Activated CD8-positive, alpha-beta T cell treated with anti-CD3 and anti-CD28 coated beads for 36 hours (primary cell): ENCODE results near the gene DNAJC27. TPM values are rescaled to one million over a fixed set of nuclear protein-coding genes. Genes with fewer than 3 reads are reported as not detected.

Experiments
- ATAC-seq: fragments of 200-7000 bp; cut with Tn5 transposase; one replicate; pipeline ENCODE4 v1.10.0; 2021; ENCODE audit warnings: mild to moderate bottlenecking, moderate library complexity
- CTCF ChIA-PET: fragments of 350-600 bp; sonication (Branson Sonifier 250); formaldehyde crosslinking; loops from one replicate; lab custom pipeline; 2021; ENCODE audit warnings: antibody characterized with exemption; lab: Charles Lee
- POLR2A ChIA-PET: fragments of 350-600 bp; sonication (Branson Sonifier 250); formaldehyde crosslinking; loops from one replicate; lab custom pipeline; 2021; ENCODE audit warnings: antibody characterized with exemption; lab: Charles Lee
- DNase-seq: peaks from one replicate; pipeline ENCODE4 v3.0.0-alpha.2; 2020
- H3K27ac Mint-ChIP-seq: one replicate; pipeline ENCODE4 v1.8.0; 2021; ENCODE audit warnings: mild to moderate bottlenecking, mixed read lengths
- H3K27me3 Mint-ChIP-seq: one replicate; pipeline ENCODE4 v1.8.0; 2021; ENCODE audit warnings: mixed read lengths
- H3K36me3 Mint-ChIP-seq: one replicate; pipeline ENCODE4 v1.8.0; 2021; ENCODE audit warnings: low read depth, mixed read lengths
- H3K4me1 Mint-ChIP-seq: one replicate; pipeline ENCODE4 v1.8.0; 2021; ENCODE audit warnings: low read depth, mixed read lengths
- H3K4me3 Mint-ChIP-seq: one replicate; pipeline ENCODE4 v1.8.0; 2021; ENCODE audit warnings: mild to moderate bottlenecking, moderate library complexity, mixed read lengths
- H3K9me3 Mint-ChIP-seq: one replicate; pipeline ENCODE4 v1.8.0; 2021; ENCODE audit warnings: mixed read lengths
- CTCF ChIP-seq: fragments of 200-600 bp; IDR thresholded peaks from one replicate; pipeline ENCODE4 v1.8.0; 2022; ENCODE audit warnings: antibody characterized with exemption, mild to moderate bottlenecking
- intact Hi-C: fragments of 100-400 bp; cut with micrococcal nuclease; formaldehyde crosslinking; loops from one replicate; pipeline ENCODE4 v1.10.0; 2022
- total RNA-seq, 2 experiments: library from RNA; stranded (reverse); gene quantifications; one replicate each; pipeline ENCODE4 v1.2.3, GENCODE V29; 2021

Gene DNAJC27
- total RNA-seq, 2 experiments from 2014 or later, result 5.2 to 6.6 TPM

- ChIA-PET CTCF (interaction anchor here (1.0 kb wide), 1 partner anchor 14 kb away, joined by 3 read pairs; no protein-coding TSS in a partner anchor), POLR2A (no interaction called here)
- Mint-ChIP-seq H3K4me1 (peaks cover 7% of the 10 kb centered on the region), H3K36me3 (peaks cover 65% of the 10 kb centered on the region), H3K27me3 (no peaks in the 10 kb centered on the region), H3K9me3 (peaks cover 6% of the 10 kb centered on the region), H3K4me3 (no peak overlapping the region), H3K27ac (peak overlapping the region; percentile 0)
- intact Hi-C loops, result no loop called here
- TF ChIP-seq CTCF, result no peak
- no peak for DNase-seq
- no peak for ATAC-seq
Measured at GRCh38 chr2:24959761-24960160, 12.0 kb downstream of the DNAJC27 start.

- H3K27me3 Mint-ChIP-seq, result no peaks in the 10 kb centered on the region
- TF ChIP-seq CTCF, result no peak
- no peak overlapping the region for H3K27ac Mint-ChIP-seq
- no peak overlapping the region for H3K4me3 Mint-ChIP-seq
- peaks cover 7% of the 10 kb centered on the region for H3K4me1 Mint-ChIP-seq
- H3K9me3 Mint-ChIP-seq, result peaks cover 6% of the 10 kb centered on the region
- ATAC-seq (no peak), DNase-seq (no peak)
- H3K36me3 Mint-ChIP-seq, result peaks cover 71% of the 10 kb centered on the region
- intact Hi-C loops, result no loop called here
- POLR2A ChIA-PET, result no interaction called here
- CTCF ChIA-PET, result interaction anchor here (1.0 to 1.3 kb wide), 2 partner anchors 12 to 17 kb away, joined by 3 to 4 read pairs; no protein-coding TSS in a partner anchor
Measured at GRCh38 chr2:24958411-24958935, 13.3 kb downstream of the DNAJC27 start.

GRCh38 chr2:24957976-24958375 is 13.8 kb downstream of the DNAJC27 start:
- no peaks in the 10 kb centered on the region for H3K27me3 Mint-ChIP-seq
- ChIA-PET POLR2A (interaction anchor here (0.6 kb wide), 1 partner anchor 355 kb away, joined by 3 read pairs; no protein-coding TSS in a partner anchor), CTCF (interaction anchor here (0.7 to 1.0 kb wide), 2 partner anchors 90 to 131 kb away, joined by 3 to 4 read pairs; no protein-coding TSS in a partner anchor)
- H3K4me3 Mint-ChIP-seq, result no peak overlapping the region
- ATAC-seq (no peak), DNase-seq (no peak)
- H3K36me3 Mint-ChIP-seq, result peaks cover 71% of the 10 kb centered on the region
- peaks cover 7% of the 10 kb centered on the region for H3K4me1 Mint-ChIP-seq
- H3K27ac Mint-ChIP-seq, result no peak overlapping the region
- intact Hi-C loops, result no loop called here
- H3K9me3 Mint-ChIP-seq, result peaks cover 6% of the 10 kb centered on the region
- no peak for TF ChIP-seq CTCF

GRCh38 chr2:24957221-24957620 is 14.5 kb downstream of the DNAJC27 start:
- ATAC-seq (no peak), DNase-seq (no peak)
- Mint-ChIP-seq H3K27me3 (no peaks in the 10 kb centered on the region), H3K9me3 (peaks cover 6% of the 10 kb centered on the region), H3K4me3 (no peak overlapping the region), H3K36me3 (peaks cover 69% of the 10 kb centered on the region), H3K4me1 (peaks cover 7% of the 10 kb centered on the region), H3K27ac (no peak overlapping the region)
- intact Hi-C loops, result no loop called here
- TF ChIP-seq CTCF, result no peak
- ChIA-PET POLR2A (interaction anchor here (1.2 kb wide), 1 partner anchor 14 kb away, joined by 3 read pairs; no protein-coding TSS in a partner anchor), CTCF (interaction anchor here (0.7 to 2.1 kb wide), 4 partner anchors 18 to 239 kb away, joined by 3 to 9 read pairs (median 4); no protein-coding TSS in a partner anchor)

GRCh38 chr2:24955921-24956320 is 15.8 kb downstream of the DNAJC27 start:
- CTCF ChIA-PET, result interaction anchor here (2.1 kb wide), 1 partner anchor 20 kb away, joined by 9 read pairs; no protein-coding TSS in a partner anchor
- ATAC-seq (no peak), DNase-seq (no peak)
- POLR2A ChIA-PET, result no interaction called here
- peaks cover 7% of the 10 kb centered on the region for H3K4me1 Mint-ChIP-seq
- no peaks in the 10 kb centered on the region for H3K27me3 Mint-ChIP-seq
- peaks cover 63% of the 10 kb centered on the region for H3K36me3 Mint-ChIP-seq
- H3K9me3 Mint-ChIP-seq, result peaks cover 6% of the 10 kb centered on the region
- no peak overlapping the region for H3K4me3 Mint-ChIP-seq
- intact Hi-C loops, result no loop called here
- no peak for TF ChIP-seq CTCF
- H3K27ac Mint-ChIP-seq, result no peak overlapping the region
